GM18511 (cell line): ENCODE data around the gene RFTN1.

Experiments used
- ATAC-seq: cut with Tn5 transposase; IDR thresholded peaks from one replicate; pipeline ENCODE4 v1.9.1; 2021; ENCODE audit warnings: mild to moderate bottlenecking, moderate library complexity; ENCODE audit not compliant: unreplicated experiment

The RFTN1 gene

GRCh38 chr3:16415911-16416476 is 97.5 kb downstream of the RFTN1 start:
- ATAC-seq: no peak

- no peak for ATAC-seq
Observed at GRCh38 chr3:16413321-16413720, 100.2 kb downstream of the RFTN1 start.

GRCh38 chr3:16412192-16412800 is 101.2 kb downstream of the RFTN1 start:
- ATAC-seq: no peak

GRCh38 chr3:16411441-16411840 is 102.1 kb downstream of the RFTN1 start:
- no peak for ATAC-seq

- ATAC-seq: no peak
Observed at GRCh38 chr3:16410659-16411058, 102.8 kb downstream of the RFTN1 start.

GRCh38 chr3:16409032-16409431 is 104.5 kb downstream of the RFTN1 start:
- no peak for ATAC-seq

GRCh38 chr3:16407366-16407765 is 106.1 kb downstream of the RFTN1 start:
- ATAC-seq: no peak

GRCh38 chr3:16406579-16406978 is 106.9 kb downstream of the RFTN1 start:
- peak; percentile 60 for ATAC-seq

- ATAC-seq: no peak
Observed at GRCh38 chr3:16406166-16406565, 107.3 kb downstream of the RFTN1 start.

- ATAC-seq: no peak
Observed at GRCh38 chr3:16404349-16404895, 109.1 kb downstream of the RFTN1 start.

GRCh38 chr3:16402451-16402850 is 111.0 kb downstream of the RFTN1 start:
- no peak for ATAC-seq

- no peak for ATAC-seq
Observed at GRCh38 chr3:16401273-16401672, 112.2 kb downstream of the RFTN1 start.

GRCh38 chr3:16400106-16400931 is 113.2 kb downstream of the RFTN1 start:
- ATAC-seq: peak; percentile 19

GRCh38 chr3:16399473-16399872 is 114.0 kb downstream of the RFTN1 start:
- peak; percentile 68 for ATAC-seq

- no peak for ATAC-seq
Observed at GRCh38 chr3:16398648-16399047, 114.9 kb downstream of the RFTN1 start.

GRCh38 chr3:16396202-16396601 is 117.3 kb downstream of the RFTN1 start:
- no peak for ATAC-seq

- ATAC-seq: no peak
Observed at GRCh38 chr3:16395212-16395611, 118.3 kb downstream of the RFTN1 start.

GRCh38 chr3:16394639-16395038 is 118.9 kb downstream of the RFTN1 start:
- no peak for ATAC-seq

- no peak for ATAC-seq
Observed at GRCh38 chr3:16392717-16393116, 120.8 kb downstream of the RFTN1 start.

- ATAC-seq: no peak
Observed at GRCh38 chr3:16392065-16392464, 121.4 kb downstream of the RFTN1 start.

- no peak for ATAC-seq
Observed at GRCh38 chr3:16390581-16390980, 122.9 kb downstream of the RFTN1 start.
